ENCODE results near the gene ELF3. TPM values are rescaled to one million over a fixed set of nuclear protein-coding genes. Genes with fewer than 3 reads are reported as not detected.

Gene ELF3
- total and polyA plus RNA-seq, 2 of the 13 experiments (the other 11 are each of a cell fraction or from before 2014, with no cell fraction given): 11.5 to 55.1 TPM

DNA sequence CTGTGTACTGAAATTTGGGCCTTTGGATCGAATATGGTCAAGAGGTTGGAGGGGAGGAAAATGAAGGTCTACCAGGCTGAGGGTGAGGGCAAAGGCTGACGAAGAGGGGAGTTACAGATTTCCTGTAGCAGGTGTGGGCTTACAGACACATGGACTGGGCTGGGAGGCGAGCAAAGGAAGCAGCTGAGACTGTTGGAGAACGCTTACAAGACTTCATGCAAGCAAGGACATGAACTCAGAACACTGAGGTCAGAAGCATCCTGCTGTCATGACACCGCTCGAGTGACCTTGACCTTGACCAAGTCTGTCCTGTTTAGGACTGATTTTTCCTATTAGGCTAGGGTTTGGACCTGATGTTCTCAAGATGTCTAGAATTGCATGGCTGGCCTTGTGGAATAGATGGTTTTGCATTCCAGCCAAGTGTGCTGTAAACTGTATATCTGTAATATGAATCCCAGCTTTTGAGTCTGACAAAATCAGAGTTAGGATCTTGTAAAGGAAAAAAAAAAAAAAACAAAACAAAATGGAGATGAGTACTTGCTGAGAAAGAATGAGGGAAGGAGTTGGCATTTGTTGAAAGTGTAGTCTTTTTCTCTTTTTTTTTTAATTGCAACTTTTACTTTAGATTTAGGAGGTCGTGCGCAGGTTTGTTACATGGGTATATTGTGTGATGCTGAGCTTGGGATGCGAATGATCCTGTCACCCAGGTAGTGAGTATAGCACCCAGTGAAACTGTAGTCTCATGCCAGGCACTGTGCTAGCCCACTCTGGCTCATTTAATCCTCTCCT, 5.8 kb downstream of the ELF3 start (continued):
- TF ChIP-seq, protein P1, sequence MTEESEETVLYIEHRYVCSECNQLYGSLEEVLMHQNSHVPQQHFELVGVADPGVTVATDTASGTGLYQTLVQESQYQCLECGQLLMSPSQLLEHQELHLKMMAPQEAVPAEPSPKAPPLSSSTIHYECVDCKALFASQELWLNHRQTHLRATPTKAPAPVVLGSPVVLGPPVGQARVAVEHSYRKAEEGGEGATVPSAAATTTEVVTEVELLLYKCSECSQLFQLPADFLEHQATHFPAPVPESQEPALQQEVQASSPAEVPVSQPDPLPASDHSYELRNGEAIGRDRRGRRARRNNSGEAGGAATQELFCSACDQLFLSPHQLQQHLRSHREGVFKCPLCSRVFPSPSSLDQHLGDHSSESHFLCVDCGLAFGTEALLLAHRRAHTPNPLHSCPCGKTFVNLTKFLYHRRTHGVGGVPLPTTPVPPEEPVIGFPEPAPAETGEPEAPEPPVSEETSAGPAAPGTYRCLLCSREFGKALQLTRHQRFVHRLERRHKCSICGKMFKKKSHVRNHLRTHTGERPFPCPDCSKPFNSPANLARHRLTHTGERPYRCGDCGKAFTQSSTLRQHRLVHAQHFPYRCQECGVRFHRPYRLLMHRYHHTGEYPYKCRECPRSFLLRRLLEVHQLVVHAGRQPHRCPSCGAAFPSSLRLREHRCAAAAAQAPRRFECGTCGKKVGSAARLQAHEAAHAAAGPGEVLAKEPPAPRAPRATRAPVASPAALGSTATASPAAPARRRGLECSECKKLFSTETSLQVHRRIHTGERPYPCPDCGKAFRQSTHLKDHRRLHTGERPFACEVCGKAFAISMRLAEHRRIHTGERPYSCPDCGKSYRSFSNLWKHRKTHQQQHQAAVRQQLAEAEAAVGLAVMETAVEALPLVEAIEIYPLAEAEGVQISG (CRISPR knock-in tag; IDR thresholded peaks at IDR 0.05): no peak
- 0 out of 4 replicates have a peak, but pooled peaks have one; percentile 23 to 26 for TF ChIP-seq POLR2A (IDR thresholded peaks at IDR 0.05; ENCODE audit: insufficient read depth in 1 of 2, low read depth in 2 of 2, low read length in 2 of 2)

DNA sequence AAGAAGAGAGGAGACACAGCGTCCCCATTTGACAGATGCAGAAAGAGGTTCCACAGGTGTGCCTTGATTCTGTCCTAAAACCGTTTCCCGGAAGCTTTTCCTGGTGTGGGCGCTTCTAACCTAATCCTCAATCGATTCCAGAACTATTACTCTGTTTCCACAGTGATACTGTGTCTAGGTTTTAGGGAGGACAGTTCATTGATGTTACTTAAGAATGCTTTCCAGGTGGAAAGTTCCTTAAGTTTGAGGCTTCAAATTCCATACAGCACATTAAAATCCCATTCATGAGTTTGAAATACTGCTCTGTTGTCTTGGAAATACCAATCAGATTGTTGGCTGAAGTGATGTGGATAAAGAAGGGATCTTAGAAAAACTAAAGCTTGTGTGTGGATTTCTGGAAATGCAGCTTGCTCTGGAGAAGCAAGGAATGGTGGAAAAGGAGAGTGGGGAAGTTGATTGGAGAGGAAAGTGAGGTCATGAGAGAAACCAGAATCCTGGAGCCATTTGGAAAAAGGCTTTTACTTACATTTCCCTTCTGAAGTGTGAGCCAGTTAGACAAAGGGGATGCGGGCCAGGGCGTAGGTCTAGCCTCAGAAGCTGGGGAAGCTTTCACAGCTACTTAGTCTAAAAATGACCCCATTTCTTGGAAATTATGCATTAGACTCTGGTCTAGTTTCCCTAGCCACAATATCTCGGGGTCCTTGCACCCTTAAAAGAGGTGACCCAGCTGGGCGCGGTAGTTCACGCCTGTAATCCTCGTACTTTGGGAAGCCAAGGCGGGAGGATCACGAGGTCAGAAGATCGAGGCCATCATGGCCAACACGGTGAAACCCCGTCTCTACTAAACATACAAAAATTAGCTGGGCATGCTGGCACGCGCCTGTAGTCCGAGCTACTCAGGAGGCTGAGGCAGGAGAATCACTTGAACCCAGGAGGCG, 6.7 kb downstream of the ELF3 start:
- no peak overlapping the region for H3K9ac ChIP-seq (ENCODE audit: insufficient read depth, low read depth, low read length)
- 94% methylated on average over 20 of the region's 21 CpGs for WGBS (ENCODE audit: low lambda C conversion rate)
- H3K79me2 ChIP-seq (ENCODE audit: insufficient read depth, low read length): peaks cover 13% of the 10 kb centered on the region
- no peak for TF ChIP-seq ZNF230 (CRISPR knock-in tag; IDR thresholded peaks at IDR 0.05)
- TF ChIP-seq ZNF337 (CRISPR knock-in tag; IDR thresholded peaks at IDR 0.05; ENCODE audit: borderline replicate concordance, low read depth): no peak
- TF ChIP-seq HOXD1 (CRISPR knock-in tag; IDR thresholded peaks at IDR 0.05): no peak
- TF ChIP-seq DR1 (CRISPR knock-in tag; IDR thresholded peaks at IDR 0.05): no peak
- TF ChIP-seq, protein P2, sequence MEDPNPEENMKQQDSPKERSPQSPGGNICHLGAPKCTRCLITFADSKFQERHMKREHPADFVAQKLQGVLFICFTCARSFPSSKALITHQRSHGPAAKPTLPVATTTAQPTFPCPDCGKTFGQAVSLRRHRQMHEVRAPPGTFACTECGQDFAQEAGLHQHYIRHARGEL (CRISPR knock-in tag; IDR thresholded peaks at IDR 0.05): no peak
- H3K4me2 ChIP-seq (ENCODE audit: low read depth, low read length): peak overlapping the region; percentile 94
- no peak for FAIRE-seq
- no peak overlapping the region for H2AFZ ChIP-seq (ENCODE audit: low read length)
- ChIA-PET CTCF (ENCODE audit: low intra/inter-chr PET ratio, low total read pairs) (no interaction called here), POLR2A (interaction anchor here (1.0 to 4.1 kb wide), 6 partner anchors 9 to 69 kb away, joined by 3 to 21 read pairs (median 5); partner anchors contain the start of gene RNPEP)
- peaks cover 71% of the 10 kb centered on the region for H3K4me1 ChIP-seq (ENCODE audit: insufficient read depth, low read length)
- no peak for ATAC-seq
- no peaks in the 10 kb centered on the region for H3K27me3 ChIP-seq (ENCODE audit: control insufficient read depth in 1 of 2, insufficient read depth in 2 of 2, low read length in 2 of 2)
- no TSS peak for BruUV-seq (replicated peaks)
- no peak overlapping the region for H3K27ac ChIP-seq (ENCODE audit: extremely low read length, insufficient read depth, low read length)
- H4K20me1 ChIP-seq (ENCODE audit: insufficient read depth, low read length): peaks cover 41% of the 10 kb centered on the region; the same call in 1 of the 2 replicates
- intact Hi-C loops (cut with micrococcal nuclease; ENCODE audit: unreplicated experiment) (no loop called here), in situ Hi-C loops (cut with HindIII; ENCODE audit: extremely low pct_ligation_motif_present, low pct_unique_long_range_greater_than_20kb) (no loop called here)
- no peak for DNase-seq (ENCODE audit: low spot score)
- peaks cover 20 to 37% of the 10 kb centered on the region in 2 experiments for H3K36me3 ChIP-seq (replicated peaks in 1 of 2; ENCODE audit: control insufficient read depth in 1 of 2, insufficient read depth in 2 of 2, low read length in 2 of 2)
- H3K9me3 ChIP-seq (ENCODE audit: low read length): no peaks in the 10 kb centered on the region
- peak overlapping the region in 1 of 3 experiments; percentile 74; a peak in 1 of 6 replicates for H3K4me3 ChIP-seq (replicated peaks in 1 of 3; ENCODE audit: insufficient read depth in 1 of 3, low read depth in 2 of 3, low read length in 3 of 3)
